Lower leg skin (tissue), 3 donors: ENCODE results near the gene CTNND2.

Experiments used
- POLR2A ChIP-seq, 2 donors: fragments of 450-650 bp; IDR thresholded peaks; one replicate each; pipeline ENCODE4 v1.6.1; 2016 to 2017; ENCODE audit warnings: antibody characterized with exemption in 2 of 2, mild to moderate bottlenecking in 1 of 2, moderate library complexity in 1 of 2
- TF ChIP-seq, protein P1 (sequence below), 3 donors: fragments of 450-650 bp; IDR thresholded peaks; one replicate each; pipeline ENCODE4 v1.5.1; 2016; ENCODE audit warnings: antibody characterized with exemption in 3 of 3, mild to moderate bottlenecking in 3 of 3, moderate library complexity in 2 of 3

DNA sequence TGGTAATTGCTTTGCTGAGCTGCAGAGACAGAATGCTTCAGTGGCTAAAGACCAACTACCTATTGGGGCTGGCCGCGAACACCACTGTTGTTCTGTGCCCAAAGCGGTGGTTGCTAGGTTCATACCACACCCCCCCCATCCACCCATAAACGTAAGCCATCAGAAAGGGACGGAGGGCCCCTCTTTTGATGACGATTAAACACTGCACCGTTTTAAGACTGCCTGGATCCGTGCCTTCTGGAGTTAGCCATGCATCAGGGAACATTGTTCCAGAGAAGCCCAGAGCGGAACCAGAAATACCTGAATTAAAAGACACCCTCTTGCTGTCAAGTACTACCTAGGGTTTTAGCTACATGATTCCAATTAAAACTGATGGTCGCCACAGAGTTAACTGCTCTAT, 774.1 kb downstream of the CTNND2 start:
- TF ChIP-seq, protein P1, sequence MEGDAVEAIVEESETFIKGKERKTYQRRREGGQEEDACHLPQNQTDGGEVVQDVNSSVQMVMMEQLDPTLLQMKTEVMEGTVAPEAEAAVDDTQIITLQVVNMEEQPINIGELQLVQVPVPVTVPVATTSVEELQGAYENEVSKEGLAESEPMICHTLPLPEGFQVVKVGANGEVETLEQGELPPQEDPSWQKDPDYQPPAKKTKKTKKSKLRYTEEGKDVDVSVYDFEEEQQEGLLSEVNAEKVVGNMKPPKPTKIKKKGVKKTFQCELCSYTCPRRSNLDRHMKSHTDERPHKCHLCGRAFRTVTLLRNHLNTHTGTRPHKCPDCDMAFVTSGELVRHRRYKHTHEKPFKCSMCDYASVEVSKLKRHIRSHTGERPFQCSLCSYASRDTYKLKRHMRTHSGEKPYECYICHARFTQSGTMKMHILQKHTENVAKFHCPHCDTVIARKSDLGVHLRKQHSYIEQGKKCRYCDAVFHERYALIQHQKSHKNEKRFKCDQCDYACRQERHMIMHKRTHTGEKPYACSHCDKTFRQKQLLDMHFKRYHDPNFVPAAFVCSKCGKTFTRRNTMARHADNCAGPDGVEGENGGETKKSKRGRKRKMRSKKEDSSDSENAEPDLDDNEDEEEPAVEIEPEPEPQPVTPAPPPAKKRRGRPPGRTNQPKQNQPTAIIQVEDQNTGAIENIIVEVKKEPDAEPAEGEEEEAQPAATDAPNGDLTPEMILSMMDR (IDR thresholded peaks at IDR 0.05) = no peak
- TF ChIP-seq POLR2A (IDR thresholded peaks at IDR 0.05) = no peak
